Bronchial epithelial cell (primary cell): ENCODE data around the gene CYP2B6. TPM values are rescaled to one million over a fixed set of nuclear protein-coding genes. Genes with fewer than 3 reads are reported as not detected.

Source experiments
- total RNA-seq: library from RNA; depleted of rRNA; stranded (reverse); fragments of >200 nt; gene quantifications from 2 replicates; pipeline ENCODE4 v1.2.1, GENCODE V29; 2014

Gene CYP2B6
- total RNA-seq, 1 donor from 2014 or later, result not detected

Other genes with a start within 250 kb of the CYP2B6 start
- 0.26 TPM in 2 replicates for gene ACTMAP, start 240.8 kb upstream of the CYP2B6 start, total RNA-seq
- 19.5 and 30.3 TPM in 2 replicates for gene SNRPA, start 240.1 kb upstream of the CYP2B6 start, total RNA-seq
- 0.26 and 1.6 TPM in 2 replicates for gene MIA, start 215.8 kb upstream of the CYP2B6 start, total RNA-seq
- 7.9 and 9.2 TPM in 2 replicates for gene RAB4B, start 213.0 kb upstream of the CYP2B6 start, total RNA-seq
- 86.1 and 91.1 TPM in 2 replicates for gene EGLN2, start 192.1 kb upstream of the CYP2B6 start, total RNA-seq
- not detected in 2 replicates for gene CYP2A6, start 140.8 kb upstream of the CYP2B6 start, total RNA-seq
- not detected in 2 replicates for gene CYP2A7, start 109.1 kb upstream of the CYP2B6 start, total RNA-seq
- gene CYP2A13, start 97.2 kb downstream of the CYP2B6 start, total RNA-seq, result not detected in 2 replicates
- gene CYP2F1, start 123.2 kb downstream of the CYP2B6 start, total RNA-seq, result not detected in 2 replicates
- gene CYP2S1, start 201.9 kb downstream of the CYP2B6 start, total RNA-seq, result 13.3 and 23.4 TPM in 2 replicates
- gene AXL, start 227.9 kb downstream of the CYP2B6 start, total RNA-seq, result 19.5 and 23.7 TPM in 2 replicates